ENCODE measurements around the gene VPS52.

The VPS52 gene

GRCh38 chr6:33313709-33314514 lies 42.2 kb upstream of the VPS52 start, which contains the start of gene TAPBP:
TSS of gene TAPBP (minus strand) at chr6:33314078. CDS start at chr6:33314041, 37 bp downstream.
- Histone ChIP-seq H3K9ac (ENCODE audit: insufficient read length, low read depth) (peak within 1 kb of the TSS; percentile 89), H3K4me1 (ENCODE audit: insufficient read depth, insufficient read length) (peaks cover 7% of the 10 kb centered on the region), H3K4me3 (ENCODE audit: insufficient read length, low read depth) (peak within 1 kb of the TSS; percentile 68), H3K27me3 (ENCODE audit: insufficient read depth, insufficient read length) (no peaks in the 10 kb centered on the region), H3K36me3 (ENCODE audit: insufficient read depth, insufficient read length, low read length) (peaks cover 21% of the 10 kb centered on the region), H3K9me3 (ENCODE audit: insufficient read depth, low read length) (no peaks in the 10 kb centered on the region)
- no peak for DNase-seq (ENCODE audit: low read depth, low spot score)
- TF ChIP-seq YY1 (IDR thresholded peaks at IDR 0.05; ENCODE audit: insufficient read depth, insufficient read length) (no peak), ZNF274 (IDR thresholded peaks at IDR 0.05; ENCODE audit: low read depth, low read length) (no peak), SUZ12 (IDR thresholded peaks at IDR 0.05; ENCODE audit: extremely low read depth, insufficient read depth, insufficient read length) (no peak)

GRCh38 chr6:33313105-33313708 lies 41.5 kb upstream of the VPS52 start:
- no peak for DNase-seq (ENCODE audit: low read depth, low spot score)
- H3K36me3 ChIP-seq (ENCODE audit: insufficient read depth, insufficient read length, low read length) = peaks cover 19% of the 10 kb centered on the region
- no peaks in the 10 kb centered on the region for H3K27me3 ChIP-seq (ENCODE audit: insufficient read depth, insufficient read length)
- H3K4me1 ChIP-seq (ENCODE audit: insufficient read depth, insufficient read length) = peaks cover 7% of the 10 kb centered on the region
- no peaks in the 10 kb centered on the region for H3K9me3 ChIP-seq (ENCODE audit: insufficient read depth, low read length)
- no peak for TF ChIP-seq YY1 (IDR thresholded peaks at IDR 0.05; ENCODE audit: insufficient read depth, insufficient read length)
- TF ChIP-seq SUZ12 (IDR thresholded peaks at IDR 0.05; ENCODE audit: extremely low read depth, insufficient read depth, insufficient read length) = no peak
- TF ChIP-seq ZNF274 (IDR thresholded peaks at IDR 0.05; ENCODE audit: low read depth, low read length) = no peak
- H3K9ac ChIP-seq (ENCODE audit: insufficient read length, low read depth) = peak overlapping the region; percentile 89
- peak overlapping the region; percentile 68 for H3K4me3 ChIP-seq (ENCODE audit: insufficient read length, low read depth)

GRCh38 chr6:33312361-33313104 lies 40.9 kb upstream of the VPS52 start:
- Histone ChIP-seq H3K36me3 (ENCODE audit: insufficient read depth, insufficient read length, low read length) (peaks cover 19% of the 10 kb centered on the region), H3K9me3 (ENCODE audit: insufficient read depth, low read length) (no peaks in the 10 kb centered on the region), H3K4me1 (ENCODE audit: insufficient read depth, insufficient read length) (peaks cover 7% of the 10 kb centered on the region), H3K4me3 (ENCODE audit: insufficient read length, low read depth) (peak overlapping the region; percentile 68), H3K27me3 (ENCODE audit: insufficient read depth, insufficient read length) (no peaks in the 10 kb centered on the region), H3K9ac (ENCODE audit: insufficient read length, low read depth) (peak overlapping the region; percentile 74)
- peak; percentile 63 for DNase-seq (ENCODE audit: low read depth, low spot score)
- TF ChIP-seq YY1 (IDR thresholded peaks at IDR 0.05; ENCODE audit: insufficient read depth, insufficient read length) (no peak), SUZ12 (IDR thresholded peaks at IDR 0.05; ENCODE audit: extremely low read depth, insufficient read depth, insufficient read length) (no peak), ZNF274 (IDR thresholded peaks at IDR 0.05; ENCODE audit: low read depth, low read length) (no peak)

DNA sequence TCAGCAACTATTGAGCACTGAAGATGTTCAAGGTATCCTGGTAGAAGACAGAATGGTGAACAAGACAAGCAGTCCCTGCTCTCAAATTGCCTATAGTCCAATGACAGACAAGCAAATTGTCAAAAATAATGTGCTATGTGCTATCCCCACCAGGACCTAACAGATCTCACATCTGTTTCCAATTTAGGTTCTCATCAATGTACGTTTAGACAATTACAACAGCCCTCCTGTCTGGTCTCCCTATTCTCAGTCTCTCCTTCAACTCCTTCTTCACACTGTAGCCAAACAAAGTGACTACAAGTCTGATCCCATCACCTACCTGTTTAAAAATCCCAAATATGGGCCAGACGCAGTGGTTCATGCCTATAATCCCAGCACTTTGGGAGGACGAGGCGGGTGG lies 34.7 kb upstream of the VPS52 start:
- Histone ChIP-seq H3K27me3 (ENCODE audit: insufficient read depth, insufficient read length) (no peaks in the 10 kb centered on the region), H3K9me3 (ENCODE audit: insufficient read depth, low read length) (no peaks in the 10 kb centered on the region), H3K4me3 (ENCODE audit: insufficient read length, low read depth) (no peak overlapping the region), H3K36me3 (ENCODE audit: insufficient read depth, insufficient read length, low read length) (peaks cover 32% of the 10 kb centered on the region), H3K9ac (ENCODE audit: insufficient read length, low read depth) (no peak overlapping the region), H3K4me1 (ENCODE audit: insufficient read depth, insufficient read length) (no peaks in the 10 kb centered on the region)
- no peak for DNase-seq (ENCODE audit: low read depth, low spot score)
- TF ChIP-seq ZNF274 (IDR thresholded peaks at IDR 0.05; ENCODE audit: low read depth, low read length) (no peak), SUZ12 (IDR thresholded peaks at IDR 0.05; ENCODE audit: extremely low read depth, insufficient read depth, insufficient read length) (no peak), YY1 (IDR thresholded peaks at IDR 0.05; ENCODE audit: insufficient read depth, insufficient read length) (no peak)

GRCh38 chr6:33305052-33305451 lies 33.4 kb upstream of the VPS52 start:
- TF ChIP-seq YY1 (IDR thresholded peaks at IDR 0.05; ENCODE audit: insufficient read depth, insufficient read length) = no peak
- TF ChIP-seq SUZ12 (IDR thresholded peaks at IDR 0.05; ENCODE audit: extremely low read depth, insufficient read depth, insufficient read length) = no peak
- TF ChIP-seq ZNF274 (IDR thresholded peaks at IDR 0.05; ENCODE audit: low read depth, low read length) = no peak
- no peaks in the 10 kb centered on the region for H3K27me3 ChIP-seq (ENCODE audit: insufficient read depth, insufficient read length)
- no peaks in the 10 kb centered on the region for H3K9me3 ChIP-seq (ENCODE audit: insufficient read depth, low read length)
- no peak overlapping the region for H3K4me3 ChIP-seq (ENCODE audit: insufficient read length, low read depth)
- H3K36me3 ChIP-seq (ENCODE audit: insufficient read depth, insufficient read length, low read length) = peaks cover 32% of the 10 kb centered on the region
- no peak for DNase-seq (ENCODE audit: low read depth, low spot score)
- H3K4me1 ChIP-seq (ENCODE audit: insufficient read depth, insufficient read length) = no peaks in the 10 kb centered on the region
- H3K9ac ChIP-seq (ENCODE audit: insufficient read length, low read depth) = no peak overlapping the region

DNA sequence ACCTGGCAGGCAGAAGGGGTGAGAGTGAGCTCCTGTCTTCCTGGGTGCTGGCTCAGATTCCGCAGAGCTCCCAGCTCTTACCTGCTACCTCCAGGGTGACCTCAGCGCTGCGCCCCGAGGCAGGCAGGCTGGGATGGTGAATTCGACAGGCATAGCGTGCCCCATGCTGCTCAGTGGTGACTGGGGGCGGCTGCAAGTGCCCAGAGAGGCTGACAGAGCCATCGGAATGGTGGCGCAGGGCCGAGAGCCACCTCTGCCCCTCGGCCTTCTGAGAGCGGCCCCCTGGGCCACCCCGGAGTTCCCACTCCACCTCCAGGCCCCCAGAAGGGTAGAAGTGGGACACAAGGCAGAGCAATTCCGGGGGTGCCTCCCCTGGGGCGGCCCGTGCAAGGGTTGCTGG lies 32.5 kb upstream of the VPS52 start:
- H3K27me3 ChIP-seq (ENCODE audit: insufficient read depth, insufficient read length) = no peaks in the 10 kb centered on the region
- H3K4me3 ChIP-seq (ENCODE audit: insufficient read length, low read depth) = no peak overlapping the region
- TF ChIP-seq SUZ12 (IDR thresholded peaks at IDR 0.05; ENCODE audit: extremely low read depth, insufficient read depth, insufficient read length) (no peak), ZNF274 (IDR thresholded peaks at IDR 0.05; ENCODE audit: low read depth, low read length) (no peak), YY1 (IDR thresholded peaks at IDR 0.05; ENCODE audit: insufficient read depth, insufficient read length) (no peak)
- H3K4me1 ChIP-seq (ENCODE audit: insufficient read depth, insufficient read length) = no peaks in the 10 kb centered on the region
- no peak for DNase-seq (ENCODE audit: low read depth, low spot score)
- no peak overlapping the region for H3K9ac ChIP-seq (ENCODE audit: insufficient read length, low read depth)
- peaks cover 32% of the 10 kb centered on the region for H3K36me3 ChIP-seq (ENCODE audit: insufficient read depth, insufficient read length, low read length)
- no peaks in the 10 kb centered on the region for H3K9me3 ChIP-seq (ENCODE audit: insufficient read depth, low read length)

Measured in NT2/D1 (cell line).